ENCODE data around the gene ZNF148.

The ZNF148 gene

GRCh38 chr3:125220183-125220582 is 154.9 kb downstream of the ZNF148 start:
- no peak for DNase-seq (ENCODE audit: low spot score)

- no peak for DNase-seq (ENCODE audit: low spot score)
Measured at GRCh38 chr3:125219261-125219701, 155.8 kb downstream of the ZNF148 start.

DNA sequence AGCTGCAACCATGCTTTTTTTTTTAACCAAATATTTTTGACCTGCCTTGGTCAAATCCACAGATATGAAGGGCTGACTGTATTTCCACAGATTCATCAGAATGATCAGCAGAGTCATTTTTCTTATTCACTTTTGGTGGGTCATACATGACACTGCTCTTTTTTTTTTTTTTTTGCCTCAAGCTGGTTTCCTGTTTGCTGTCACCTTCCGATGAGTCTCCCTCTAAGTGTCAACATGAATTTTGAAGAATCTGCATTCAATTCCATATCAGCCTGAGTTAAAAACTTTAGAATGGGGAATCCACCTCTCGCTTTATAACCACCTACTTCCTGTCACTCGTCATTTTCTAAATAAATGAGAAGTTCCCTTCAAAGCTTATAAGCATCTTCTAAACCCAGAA is 160.4 kb downstream of the ZNF148 start:
- no peak for DNase-seq (ENCODE audit: low spot score)

DNA sequence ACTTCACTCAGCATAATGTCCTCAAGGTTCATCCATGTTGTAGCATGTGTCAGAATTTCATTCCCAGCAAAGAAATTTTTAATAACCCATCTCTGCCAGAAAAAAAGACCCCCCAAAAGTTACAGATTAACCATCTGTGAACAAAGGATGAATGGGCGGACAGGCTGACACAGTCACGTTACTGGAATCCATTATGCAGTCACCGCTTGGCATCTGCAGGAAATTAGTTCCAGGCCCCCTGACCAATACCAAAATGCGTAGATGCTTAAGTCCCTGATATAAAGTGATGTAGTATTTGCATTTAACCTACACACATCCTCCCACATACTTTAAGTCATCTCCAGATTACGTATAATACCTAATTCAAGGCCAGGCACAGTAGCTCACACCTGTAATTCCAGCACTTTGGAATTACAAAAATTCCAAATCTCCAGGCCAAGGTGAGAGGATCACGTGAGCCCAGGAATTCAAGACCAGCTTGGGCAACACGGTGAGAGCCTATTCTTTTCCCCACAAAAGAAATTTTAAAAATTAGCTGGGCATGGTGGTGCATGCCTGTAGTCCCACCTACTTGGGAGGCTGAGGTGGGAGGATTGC is 161.1 kb downstream of the ZNF148 start:
- peak; percentile 60 for DNase-seq (ENCODE audit: low spot score)

DNA sequence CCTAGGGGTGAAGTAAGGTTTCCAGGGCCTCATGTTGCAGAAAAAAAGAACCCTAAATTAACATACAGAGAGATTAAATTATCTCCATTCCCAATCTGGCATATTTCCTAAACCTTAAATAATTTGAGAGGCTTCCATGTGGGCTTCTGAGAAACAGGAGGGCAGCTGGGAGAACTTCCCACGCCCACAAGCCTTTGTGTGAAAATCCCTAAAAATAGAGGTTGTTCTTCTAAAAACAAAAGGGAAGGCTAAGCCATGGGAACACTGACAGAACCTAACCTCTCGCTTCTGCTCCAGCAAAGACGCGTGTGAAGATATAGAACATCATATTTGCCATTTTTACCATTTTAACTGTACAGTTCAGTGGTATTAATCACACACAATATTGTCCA is 161.8 kb downstream of the ZNF148 start:
- no peak for DNase-seq (ENCODE audit: low spot score)

DNA sequence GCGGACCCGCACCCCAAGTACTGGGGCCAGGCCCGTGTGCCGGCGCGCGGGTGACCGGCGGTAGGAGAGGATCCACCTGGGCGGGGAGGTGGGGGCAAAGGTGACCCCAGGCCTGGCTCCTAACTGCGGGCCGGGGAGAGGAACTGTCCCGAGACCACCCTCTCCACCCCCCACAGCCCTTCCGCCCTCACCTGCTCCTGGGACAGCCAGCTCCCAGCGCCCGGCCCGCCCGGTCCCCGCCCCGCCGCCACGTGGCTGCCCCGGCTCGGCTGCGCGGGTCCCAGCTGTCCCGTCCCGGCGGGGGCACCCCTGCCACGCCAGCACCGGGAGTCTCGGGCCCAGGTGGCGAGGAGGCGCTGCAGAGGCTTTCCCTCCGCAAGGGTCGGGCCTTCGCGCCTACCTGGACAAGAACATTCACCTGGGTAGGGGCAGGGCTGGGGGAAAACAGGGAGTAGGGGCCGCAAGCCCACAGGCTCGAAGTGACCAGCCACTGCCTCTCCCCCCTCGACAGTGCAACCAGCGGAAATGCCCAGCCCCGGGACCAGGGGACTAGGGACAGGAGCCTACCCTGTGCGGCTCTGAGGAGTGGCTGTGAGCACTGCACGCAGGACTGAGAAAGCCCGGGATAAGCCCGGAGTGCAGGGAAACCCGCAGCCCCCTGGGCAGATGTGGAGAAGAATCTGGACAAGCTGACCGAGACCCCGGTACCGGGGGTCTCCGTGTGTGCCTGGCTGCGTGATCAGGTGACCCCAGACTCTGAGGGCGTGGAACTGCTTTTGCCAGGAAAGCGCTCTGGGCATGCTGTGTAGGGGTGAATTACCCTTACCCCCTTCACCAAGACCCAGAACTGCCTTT is 162.4 kb downstream of the ZNF148 start, which contains the start of gene SLC12A8:
Gene SLC12A8, minus strand, starts transcription at position 240 of the 855 bp plus-strand sequence. CDS start 1,399 bp downstream, outside the sequence.
- peak; percentile 54 for DNase-seq (ENCODE audit: low spot score)

DNA sequence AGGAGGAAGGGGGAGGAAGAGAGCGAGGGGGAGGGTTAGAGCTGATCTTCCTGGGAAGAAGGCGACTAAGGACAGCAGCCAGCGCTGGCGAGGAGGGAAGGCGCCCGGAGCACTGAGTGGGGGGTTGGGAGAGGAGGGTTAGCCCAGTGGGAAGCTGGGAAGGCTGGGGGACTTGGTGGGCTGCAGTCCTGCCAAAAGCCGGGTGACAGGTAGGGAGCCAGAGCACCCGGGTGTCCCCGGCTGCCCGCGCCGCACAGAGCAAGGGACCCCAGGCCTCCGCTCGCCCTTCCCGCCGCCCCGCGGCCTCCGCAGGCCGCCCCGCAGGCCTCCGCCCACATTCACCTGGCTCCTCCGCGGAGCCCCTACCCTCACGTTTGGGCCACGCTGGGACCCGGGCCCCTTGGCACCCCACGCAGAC is 163.0 kb downstream of the ZNF148 start:
- DNase-seq (ENCODE audit: low spot score), result no peak

DNA sequence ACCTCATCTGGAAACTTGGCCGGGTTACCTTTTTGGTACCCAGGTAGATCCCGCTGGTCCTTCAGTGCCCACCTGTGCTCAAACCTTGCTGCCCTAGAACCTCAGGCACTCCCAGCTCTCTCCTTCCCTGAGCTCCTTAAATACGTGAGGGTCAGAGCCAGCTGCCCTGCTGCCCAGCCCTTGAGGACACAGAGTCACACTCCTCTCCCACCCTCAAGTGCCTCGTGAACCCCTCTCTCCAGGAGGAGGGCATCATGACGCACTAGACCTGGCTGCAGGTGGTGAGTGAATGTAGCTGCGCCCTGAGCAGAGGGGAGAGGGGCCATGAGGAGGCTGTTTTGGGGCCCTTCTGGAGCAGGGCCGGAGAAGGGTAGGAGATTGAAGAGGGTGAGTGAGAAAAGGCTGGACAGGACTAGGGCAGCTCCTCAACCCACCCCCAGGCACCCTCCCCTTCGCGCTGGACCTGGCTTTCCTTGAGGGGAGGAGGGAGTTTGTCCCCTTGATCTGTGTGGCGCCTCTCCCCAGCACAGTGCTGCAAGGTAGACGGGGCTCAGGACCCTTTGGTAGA is 163.5 kb downstream of the ZNF148 start:
- DNase-seq (ENCODE audit: low spot score), result no peak

GRCh38 chr3:125207949-125208568 is 167.1 kb downstream of the ZNF148 start:
- DNase-seq (ENCODE audit: low spot score), result no peak

- DNase-seq (ENCODE audit: low spot score), result no peak
Measured at GRCh38 chr3:125207507-125207906, 167.6 kb downstream of the ZNF148 start.

GRCh38 chr3:125206934-125207333 is 168.2 kb downstream of the ZNF148 start:
- DNase-seq (ENCODE audit: low spot score), result no peak

DNA sequence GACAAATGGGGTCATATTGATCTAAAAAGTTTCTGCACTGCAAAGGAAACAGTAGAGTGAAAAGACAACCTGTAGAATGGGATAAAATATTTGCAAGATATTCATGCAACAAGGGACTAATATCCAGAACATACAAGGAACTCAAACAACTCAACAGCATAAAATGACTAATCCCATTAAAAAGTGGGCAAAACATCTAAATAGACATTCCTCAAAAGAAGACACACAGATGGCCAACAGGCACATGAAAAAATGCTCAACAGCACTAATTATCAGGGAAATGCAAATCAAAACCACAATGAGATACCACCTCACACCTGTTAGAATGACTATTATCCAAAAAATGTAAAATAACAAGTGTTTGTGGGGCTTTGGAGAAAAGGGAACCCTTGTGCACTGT is 171.4 kb downstream of the ZNF148 start:
- DNase-seq (ENCODE audit: low spot score), result no peak

- DNase-seq (ENCODE audit: low spot score), result no peak
Measured at GRCh38 chr3:125202197-125202596, 172.9 kb downstream of the ZNF148 start.

GRCh38 chr3:125200731-125201139 is 174.4 kb downstream of the ZNF148 start:
- DNase-seq (ENCODE audit: low spot score), result no peak

- peak; percentile 80 for DNase-seq (ENCODE audit: low spot score)
Measured at GRCh38 chr3:125194849-125195601, 180.1 kb downstream of the ZNF148 start.

- no peak for DNase-seq (ENCODE audit: low spot score)
Measured at GRCh38 chr3:125194061-125194848, 180.9 kb downstream of the ZNF148 start.

GRCh38 chr3:125192190-125193035 is 182.7 kb downstream of the ZNF148 start:
- no peak for DNase-seq (ENCODE audit: low spot score)

- no peak for DNase-seq (ENCODE audit: low spot score)
Measured at GRCh38 chr3:125191730-125192129, 183.4 kb downstream of the ZNF148 start.

DNA sequence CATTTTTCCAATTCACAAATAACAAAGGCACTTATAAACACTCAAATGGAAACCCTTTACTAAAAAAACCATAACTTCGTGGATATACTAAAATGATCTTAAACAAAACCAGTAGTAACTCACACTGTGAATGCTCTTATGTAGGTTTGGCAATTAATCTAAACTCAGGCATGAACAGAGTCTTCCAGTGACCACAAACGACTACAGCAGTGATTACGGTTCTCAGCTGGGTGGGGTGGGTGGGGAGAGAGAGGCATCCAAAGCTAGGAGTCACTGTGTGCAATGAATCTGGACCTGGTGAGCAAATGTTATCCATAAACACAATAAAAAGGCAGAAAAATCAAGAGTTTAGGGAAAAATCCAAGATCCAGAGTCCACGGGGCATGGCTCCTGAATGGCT is 183.9 kb downstream of the ZNF148 start:
- DNase-seq (ENCODE audit: low spot score), result peak; percentile 39

- no peak for DNase-seq (ENCODE audit: low spot score)
Measured at GRCh38 chr3:125190786-125191185, 184.3 kb downstream of the ZNF148 start.
